Gastrocnemius medialis (tissue), 4 donors: Measurements from ENCODE around the gene SVEP1.

Experiments
- CTCF ChIP-seq, 5 experiments: fragments of 450-650 bp in 3 of 5; fragments of 200-600 bp in 2 of 5; sonication (generic) in 2 of 5; IDR thresholded peaks in 4 of 5; conservative IDR thresholded peaks in 1 of 5; 1 replicate in 4 of 5; 2 replicates in 1 of 5; pipeline ENCODE4 v1.5.1; 2016 to 2019; ENCODE audit warnings: antibody characterized with exemption in 5 of 5, mild to moderate bottlenecking in 3 of 5, moderate library complexity in 3 of 5
- POLR2A ChIP-seq, 2 donors: fragments of 450-650 bp; IDR thresholded peaks; one replicate each; pipeline ENCODE4 v1.6.1; 2017; ENCODE audit warnings: antibody characterized with exemption in 2 of 2, mild to moderate bottlenecking in 2 of 2, moderate library complexity in 2 of 2

- TF ChIP-seq POLR2A (IDR thresholded peaks at IDR 0.05) (no peak), CTCF (IDR thresholded peaks at IDR 0.05 in 4 of 5, conservative IDR thresholded peaks at IDR 0.05 in 1 of 5) (no peak)
These were observed 26.7 kb upstream of the SVEP1 start for GRCh38 chr9:110606179-110606790.
